ENCODE measurements around the gene RASD2.

Gene RASD2

GRCh38 chr22:35525687-35526332 lies 14.8 kb upstream of the RASD2 start:
- no peak for TF ChIP-seq CTCF (IDR thresholded peaks at IDR 0.05; ENCODE audit: borderline replicate concordance, control extremely low read depth, extremely low read depth, insufficient read depth, missing control alignments)
- in situ Hi-C loops (cut with MboI; ENCODE audit: low sequenced_read_pairs, unreplicated experiment), result no loop called here
- no peak for DNase-seq (ENCODE audit: low spot score)

- no peak for DNase-seq (ENCODE audit: low spot score)
- no peak for TF ChIP-seq CTCF (IDR thresholded peaks at IDR 0.05; ENCODE audit: borderline replicate concordance, control extremely low read depth, extremely low read depth, insufficient read depth, missing control alignments)
- in situ Hi-C loops (cut with MboI; ENCODE audit: low sequenced_read_pairs, unreplicated experiment), result no loop called here
Observed at GRCh38 chr22:35526333-35526979, 14.2 kb upstream of the RASD2 start.

GRCh38 chr22:35528927-35529326 lies 11.7 kb upstream of the RASD2 start:
- no peak for TF ChIP-seq CTCF (IDR thresholded peaks at IDR 0.05; ENCODE audit: borderline replicate concordance, control extremely low read depth, extremely low read depth, insufficient read depth, missing control alignments)
- in situ Hi-C loops (cut with MboI; ENCODE audit: low sequenced_read_pairs, unreplicated experiment), result no loop called here

GRCh38 chr22:35530700-35531099 lies 9.9 kb upstream of the RASD2 start:
- no peak for TF ChIP-seq CTCF (IDR thresholded peaks at IDR 0.05; ENCODE audit: borderline replicate concordance, control extremely low read depth, extremely low read depth, insufficient read depth, missing control alignments)
- no peak for DNase-seq (ENCODE audit: low spot score)
- in situ Hi-C loops (cut with MboI; ENCODE audit: low sequenced_read_pairs, unreplicated experiment), result no loop called here

More at GRCh38 chr22:35528927-35529326, 11.7 kb upstream of the RASD2 start:
- no peak for DNase-seq (ENCODE audit: low spot score)

- no peak for DNase-seq (ENCODE audit: low spot score)
- no peak for TF ChIP-seq CTCF (IDR thresholded peaks at IDR 0.05; ENCODE audit: borderline replicate concordance, control extremely low read depth, extremely low read depth, insufficient read depth, missing control alignments)
- in situ Hi-C loops (cut with MboI; ENCODE audit: low sequenced_read_pairs, unreplicated experiment), result no loop called here
Observed at GRCh38 chr22:35531202-35531601, 9.4 kb upstream of the RASD2 start.

GRCh38 chr22:35531676-35532075 lies 9.0 kb upstream of the RASD2 start:
- in situ Hi-C loops (cut with MboI; ENCODE audit: low sequenced_read_pairs, unreplicated experiment), result no loop called here
- DNase-seq (ENCODE audit: low spot score), result no peak
- TF ChIP-seq CTCF (IDR thresholded peaks at IDR 0.05; ENCODE audit: borderline replicate concordance, control extremely low read depth, extremely low read depth, insufficient read depth, missing control alignments), result no peak
